HS-27A (cell line): ENCODE results near the gene SERPIND1.
A peak's percentile ranks its signal among the peaks of the same experiment; 100 is the strongest.

Source experiments
- DNase-seq: peaks from one replicate; pipeline ENCODE4 v3.0.0-alpha.2; 2012; ENCODE audit warnings: low read depth, missing footprints

Gene SERPIND1

DNA sequence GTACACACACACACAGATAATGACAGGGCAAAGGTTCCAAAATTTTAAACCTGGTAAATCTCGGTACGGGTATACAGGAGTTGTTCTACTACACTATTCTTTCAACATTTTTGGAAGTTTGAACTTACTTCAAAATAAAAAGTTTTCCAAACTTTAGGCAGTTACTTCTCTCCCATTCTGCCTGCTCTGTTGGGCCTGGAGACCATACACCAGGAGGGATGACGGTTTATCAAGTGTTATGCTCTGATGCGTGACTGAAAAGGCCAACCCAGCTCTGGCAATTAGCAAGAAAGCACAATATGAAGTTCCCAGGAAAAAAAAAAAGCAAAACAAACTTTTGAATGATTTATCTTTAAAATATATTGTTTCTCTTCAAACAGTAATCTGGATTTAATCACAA lies 969 bp downstream of the SERPIND1 start:
- no peak for DNase-seq

DNA sequence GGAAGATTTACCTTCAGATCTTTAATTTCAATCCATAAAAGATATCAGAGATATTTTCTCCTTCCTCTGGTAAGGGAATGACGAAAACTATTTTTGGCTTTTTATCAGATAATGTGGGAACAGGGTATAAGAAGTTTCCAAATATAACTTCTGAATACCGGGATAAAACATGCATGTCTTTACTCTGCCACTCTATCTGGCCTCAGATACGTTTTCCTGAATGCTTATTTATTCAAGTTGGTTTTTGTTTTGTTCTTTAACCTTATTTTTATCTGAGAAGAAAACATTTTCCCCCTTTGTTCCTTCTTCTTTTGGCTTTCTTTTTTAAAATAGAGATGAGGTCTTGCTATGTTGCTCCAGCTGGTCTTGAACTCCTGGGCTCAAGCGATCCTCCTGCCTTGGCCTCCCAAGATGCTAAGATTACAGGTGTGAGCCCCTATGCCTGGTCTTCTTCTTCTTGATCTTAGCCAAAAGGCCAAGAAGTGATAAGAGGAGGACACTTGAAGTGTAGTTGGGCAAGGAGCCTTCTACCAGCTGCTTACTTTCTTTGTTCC lies 1.5 kb downstream of the SERPIND1 start:
- no peak for DNase-seq

DNA sequence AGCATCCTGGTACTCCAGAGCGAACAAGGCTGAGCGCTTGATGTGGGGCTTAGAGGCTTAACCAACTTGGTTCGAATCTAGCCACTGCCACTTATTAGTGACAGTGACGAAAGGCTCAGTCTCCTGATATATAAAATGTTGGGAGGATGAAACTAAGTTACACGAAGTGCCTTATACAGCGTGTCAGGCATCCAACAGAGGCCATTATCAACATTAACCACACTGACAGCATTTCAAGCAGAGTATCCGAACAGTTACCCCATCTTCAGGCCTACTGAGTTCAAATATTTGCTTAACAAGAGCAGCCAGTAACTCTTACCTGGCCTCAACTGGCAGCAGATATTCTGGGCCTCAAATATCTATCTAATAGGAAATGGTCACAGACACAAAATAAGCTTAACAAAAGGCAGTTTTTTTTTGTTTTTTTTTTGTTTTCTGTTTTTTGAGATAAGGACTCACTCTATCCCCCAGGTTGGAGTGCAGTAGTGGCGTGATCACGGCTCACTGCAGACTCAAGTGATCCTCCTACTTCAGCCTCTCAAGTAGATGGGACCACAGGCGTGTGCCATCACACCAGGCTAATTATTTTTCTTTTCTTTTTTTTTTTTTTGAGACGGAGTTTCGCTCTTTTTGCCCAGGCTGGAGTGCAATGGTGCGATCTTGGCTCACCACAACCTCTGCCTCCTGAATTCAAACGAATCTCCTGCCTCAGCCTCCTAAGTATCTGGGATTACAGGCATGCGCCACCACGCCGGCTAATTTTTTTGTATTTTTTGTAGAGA lies 2.9 kb downstream of the SERPIND1 start:
- no peak for DNase-seq

DNA sequence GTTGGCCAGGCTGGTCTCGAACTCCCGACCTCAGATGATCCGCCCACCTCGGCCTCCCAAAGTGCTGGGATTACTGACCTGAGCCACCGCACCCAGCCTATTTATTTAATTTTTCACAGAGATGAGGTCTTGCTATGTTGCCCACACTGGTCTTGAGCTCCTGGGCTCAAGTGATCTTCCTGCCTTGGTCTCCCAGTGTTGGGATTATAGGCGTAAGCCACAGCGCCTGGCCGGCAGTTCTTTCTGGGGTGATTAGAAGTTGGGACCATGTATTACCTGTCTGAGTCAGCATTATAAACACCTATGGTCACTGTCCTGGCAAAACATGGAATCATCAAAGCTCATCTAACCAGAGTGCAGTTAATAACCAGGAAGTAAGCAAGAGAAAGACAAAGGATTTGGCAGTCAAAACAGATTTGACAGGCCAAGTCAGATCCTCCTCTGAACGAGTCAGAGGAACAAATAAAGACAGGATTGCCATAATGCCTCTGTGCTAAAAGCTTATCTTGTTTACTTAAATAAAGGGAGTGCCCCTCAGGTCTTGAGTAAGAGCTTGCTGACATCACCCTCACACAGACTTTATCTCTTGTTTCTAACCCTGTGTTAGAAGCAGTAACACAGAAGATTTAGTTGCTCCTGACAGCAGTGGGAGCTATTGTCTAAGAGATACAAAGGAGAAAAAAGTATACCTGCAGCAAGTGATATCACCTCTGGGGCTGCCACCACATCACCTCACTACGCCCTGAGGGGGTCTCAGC lies 3.7 kb downstream of the SERPIND1 start:
- DNase-seq, result no peak

DNA sequence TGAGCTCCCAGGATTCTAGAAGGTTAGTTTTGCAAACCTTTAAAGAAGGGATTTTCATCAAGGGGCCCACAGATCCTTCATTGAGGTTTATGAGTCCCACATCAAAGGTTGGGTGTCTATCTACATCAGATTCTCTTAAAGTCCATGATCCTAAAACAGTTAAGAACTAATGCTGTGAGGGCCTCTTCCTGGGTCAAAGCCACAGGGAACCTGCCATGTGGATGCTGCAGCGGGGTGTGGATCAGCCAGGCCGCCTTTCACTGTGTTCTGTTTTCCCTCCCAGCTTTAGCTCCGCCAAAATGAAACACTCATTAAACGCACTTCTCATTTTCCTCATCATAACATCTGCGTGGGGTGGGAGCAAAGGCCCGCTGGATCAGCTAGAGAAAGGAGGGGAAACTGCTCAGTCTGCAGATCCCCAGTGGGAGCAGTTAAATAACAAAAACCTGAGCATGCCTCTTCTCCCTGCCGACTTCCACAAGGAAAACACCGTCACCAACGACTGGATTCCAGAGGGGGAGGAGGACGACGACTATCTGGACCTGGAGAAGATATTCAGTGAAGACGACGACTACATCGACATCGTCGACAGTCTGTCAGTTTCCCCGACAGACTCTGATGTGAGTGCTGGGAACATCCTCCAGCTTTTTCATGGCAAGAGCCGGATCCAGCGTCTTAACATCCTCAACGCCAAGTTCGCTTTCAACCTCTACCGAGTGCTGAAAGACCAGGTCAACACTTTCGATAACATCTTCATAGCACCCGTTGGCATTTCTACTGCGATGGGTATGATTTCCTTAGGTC lies 5.3 kb downstream of the SERPIND1 start:
- no peak for DNase-seq

DNA sequence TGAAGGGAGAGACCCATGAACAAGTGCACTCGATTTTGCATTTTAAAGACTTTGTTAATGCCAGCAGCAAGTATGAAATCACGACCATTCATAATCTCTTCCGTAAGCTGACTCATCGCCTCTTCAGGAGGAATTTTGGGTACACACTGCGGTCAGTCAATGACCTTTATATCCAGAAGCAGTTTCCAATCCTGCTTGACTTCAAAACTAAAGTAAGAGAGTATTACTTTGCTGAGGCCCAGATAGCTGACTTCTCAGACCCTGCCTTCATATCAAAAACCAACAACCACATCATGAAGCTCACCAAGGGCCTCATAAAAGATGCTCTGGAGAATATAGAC lies 5.9 kb downstream of the SERPIND1 start:
- no peak for DNase-seq

DNA sequence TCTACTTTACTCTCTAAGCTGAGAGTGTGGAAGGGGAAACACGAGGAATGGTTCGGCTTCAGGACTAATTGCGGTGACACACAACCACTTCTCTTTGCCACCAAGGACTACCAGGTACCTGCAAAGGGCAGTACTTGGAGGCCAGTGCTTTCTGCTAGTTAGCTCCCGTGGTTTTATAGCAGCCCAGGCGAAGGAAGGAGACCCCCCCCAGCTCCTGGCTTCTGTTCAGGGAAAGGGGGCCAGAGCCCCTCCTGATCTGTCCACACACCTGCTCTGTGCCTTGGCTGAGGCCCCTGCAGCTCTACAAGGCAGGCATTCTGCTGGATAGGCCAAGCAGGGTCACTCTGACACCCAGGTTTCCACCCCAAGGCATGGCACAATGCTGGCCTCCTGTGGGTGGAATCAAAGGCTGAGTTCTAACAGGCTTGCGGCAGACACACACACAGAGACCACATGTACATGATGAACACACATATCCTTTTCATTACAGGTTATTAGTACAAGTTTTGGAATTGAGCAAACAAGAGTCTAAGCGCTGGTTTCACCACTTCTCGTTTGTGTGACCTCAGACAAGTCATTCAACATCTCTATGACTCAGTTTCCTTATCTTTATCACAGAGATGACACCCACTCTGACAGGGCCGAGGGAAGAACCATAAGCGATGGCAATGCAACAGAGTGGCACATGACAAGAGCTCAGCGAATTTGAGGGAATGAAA lies 7.5 kb downstream of the SERPIND1 start:
- no peak for DNase-seq

DNA sequence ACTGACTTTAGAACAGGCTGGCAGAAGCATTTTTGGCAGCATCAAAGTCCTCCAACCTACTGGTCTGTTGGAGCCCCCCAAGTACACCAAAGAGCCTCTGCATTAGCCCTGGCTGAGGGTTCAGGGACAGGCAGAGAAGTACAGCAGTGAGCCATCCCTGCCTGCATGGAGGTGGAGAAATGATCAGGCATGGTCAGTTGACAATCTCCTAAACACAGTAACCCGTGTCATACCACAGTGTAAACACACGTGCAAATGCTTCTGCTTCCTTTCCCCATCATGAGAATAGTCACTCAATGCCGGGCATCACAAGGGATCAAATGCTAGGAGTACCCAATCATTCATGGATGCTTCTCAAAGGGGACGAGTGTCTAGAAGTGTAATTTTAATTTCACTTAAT lies 8.2 kb downstream of the SERPIND1 start:
- DNase-seq, result no peak

DNA sequence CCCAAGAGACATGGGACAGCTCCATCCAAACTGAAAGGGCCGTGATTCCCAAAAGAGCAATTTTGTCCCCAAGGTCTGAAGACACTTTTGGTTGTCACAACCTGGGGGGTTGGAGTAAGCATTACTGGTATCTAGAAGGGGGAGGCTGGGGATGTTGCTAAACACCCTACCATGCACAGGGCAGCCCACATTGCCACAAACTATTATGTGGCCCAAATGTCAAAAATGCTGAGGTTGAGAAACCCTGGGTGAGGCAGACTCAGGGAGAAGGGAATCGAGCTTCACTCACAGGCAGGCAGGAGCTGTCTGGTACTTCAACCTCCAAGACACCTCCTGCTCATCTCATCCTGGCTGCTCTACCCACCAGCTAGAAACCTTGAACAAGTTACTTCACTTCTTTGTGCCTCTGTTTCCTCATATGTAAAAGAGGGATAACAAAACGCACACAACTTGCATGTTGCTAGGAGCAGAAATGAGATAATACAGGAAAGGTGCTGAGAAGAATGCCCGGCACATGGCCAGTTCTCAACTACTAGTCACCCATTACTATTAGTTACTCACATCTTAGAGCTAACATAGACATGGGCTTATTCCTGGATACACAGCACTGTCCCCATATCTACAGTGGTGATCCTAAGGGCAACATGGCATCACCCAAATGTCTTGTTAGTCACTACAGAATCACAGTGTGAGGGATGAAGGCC lies 8.8 kb downstream of the SERPIND1 start:
- no peak for DNase-seq

DNA sequence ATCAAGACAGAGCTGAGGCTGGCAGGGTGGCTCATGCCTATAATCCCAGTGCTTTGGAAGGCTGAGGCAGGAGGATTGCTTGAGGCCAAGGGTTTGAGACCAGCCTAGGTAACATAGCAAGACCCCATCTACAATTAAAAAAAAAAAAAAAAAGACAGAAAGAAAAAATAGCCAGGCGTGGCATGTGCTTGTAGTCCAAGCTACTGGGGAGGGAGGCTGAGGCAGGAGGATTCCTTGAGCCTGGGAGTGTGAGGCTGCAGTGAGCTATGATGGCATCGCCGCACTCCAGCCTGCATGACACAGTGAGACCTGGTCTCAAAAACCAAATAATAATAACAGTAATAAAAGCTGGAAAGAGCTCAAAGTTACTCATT lies 9.4 kb downstream of the SERPIND1 start:
- no peak for DNase-seq

DNA sequence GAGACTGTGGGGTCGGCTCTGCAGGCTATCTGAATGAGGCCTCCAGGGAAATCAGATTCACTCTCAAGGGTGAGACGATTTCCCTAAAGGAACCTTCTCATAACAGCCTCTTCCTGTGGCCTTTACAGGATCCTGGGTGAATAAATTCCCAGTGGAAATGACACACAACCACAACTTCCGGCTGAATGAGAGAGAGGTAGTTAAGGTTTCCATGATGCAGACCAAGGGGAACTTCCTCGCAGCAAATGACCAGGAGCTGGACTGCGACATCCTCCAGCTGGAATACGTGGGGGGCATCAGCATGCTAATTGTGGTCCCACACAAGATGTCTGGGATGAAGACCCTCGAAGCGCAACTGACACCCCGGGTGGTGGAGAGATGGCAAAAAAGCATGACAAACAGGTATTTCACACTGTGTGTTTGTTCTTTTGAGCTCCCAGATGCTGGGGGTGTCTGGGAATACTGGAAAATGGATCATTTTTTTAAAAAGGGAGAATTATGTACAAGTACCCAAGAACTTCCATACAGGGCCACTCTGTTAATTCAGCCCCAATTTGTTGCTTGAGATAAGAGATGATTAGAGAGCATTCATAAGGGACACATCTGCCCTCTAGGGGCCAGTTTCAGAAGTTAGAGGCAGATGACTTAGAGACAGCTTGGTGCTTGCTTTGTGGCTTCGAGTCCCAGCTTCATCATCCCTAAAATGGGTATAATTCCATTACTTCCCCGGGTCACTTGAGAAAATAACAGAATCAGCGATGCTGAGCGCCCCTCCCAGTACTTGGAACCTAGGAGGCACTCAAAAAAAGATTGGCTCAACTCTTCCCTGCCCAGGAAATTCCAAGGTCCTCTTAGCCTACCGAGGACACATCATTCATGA lies 10.2 kb downstream of the SERPIND1 start:
- DNase-seq, result peak; percentile 9

DNA sequence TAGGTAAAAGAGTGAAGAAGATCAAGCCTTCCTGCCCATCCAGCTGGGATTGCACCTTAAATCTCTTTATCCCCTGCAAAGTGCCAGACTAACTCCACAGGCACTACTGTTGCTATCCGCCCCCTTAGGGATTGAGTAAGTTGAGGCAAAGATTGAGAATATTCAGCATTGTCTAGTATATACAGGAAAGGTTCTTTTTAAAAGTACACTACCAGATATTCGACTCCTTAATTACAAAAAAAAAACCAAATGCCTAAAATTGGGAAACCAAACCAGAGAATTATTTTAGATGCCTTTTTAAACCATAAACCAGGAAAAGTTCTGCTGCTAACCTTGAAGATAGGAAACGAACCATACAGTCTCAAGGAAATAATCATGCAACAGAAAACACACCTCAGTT lies 11.5 kb downstream of the SERPIND1 start:
- no peak for DNase-seq

DNA sequence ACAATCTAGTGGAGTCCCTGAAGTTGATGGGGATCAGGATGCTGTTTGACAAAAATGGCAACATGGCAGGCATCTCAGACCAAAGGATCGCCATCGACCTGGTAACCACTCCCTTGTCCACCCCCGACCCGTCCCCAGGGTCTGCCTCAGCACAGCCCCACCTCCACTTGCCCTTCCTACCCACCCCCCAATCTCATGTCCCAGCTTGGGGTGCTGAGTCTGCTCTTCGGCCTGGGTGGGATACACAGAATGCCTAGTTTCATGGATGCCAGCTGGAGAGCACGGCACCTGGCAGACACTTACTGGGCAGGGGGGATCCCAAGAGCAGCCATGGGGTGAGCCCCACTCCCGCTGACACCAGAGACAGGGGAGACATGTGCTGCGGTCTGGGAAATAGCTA lies 12.1 kb downstream of the SERPIND1 start:
- DNase-seq, result no peak

DNA sequence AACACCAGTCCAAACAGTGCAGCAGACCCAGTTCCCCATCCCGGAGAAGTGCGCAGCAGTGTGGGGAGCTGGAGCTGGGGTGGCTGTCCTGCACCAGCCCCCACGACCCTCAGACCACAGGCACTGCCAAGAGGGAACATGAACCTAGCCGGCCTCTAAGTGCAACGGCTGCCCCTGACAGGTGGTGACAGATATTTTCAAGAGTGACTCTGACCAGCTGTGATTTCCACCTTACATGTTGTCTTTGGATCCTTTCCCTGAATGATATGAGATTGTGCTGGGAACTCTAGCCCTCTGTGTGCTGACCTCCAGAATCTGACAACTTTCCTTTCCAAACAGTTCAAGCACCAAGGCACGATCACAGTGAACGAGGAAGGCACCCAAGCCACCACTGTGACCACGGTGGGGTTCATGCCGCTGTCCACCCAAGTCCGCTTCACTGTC lies 12.6 kb downstream of the SERPIND1 start:
- no peak for DNase-seq

DNA sequence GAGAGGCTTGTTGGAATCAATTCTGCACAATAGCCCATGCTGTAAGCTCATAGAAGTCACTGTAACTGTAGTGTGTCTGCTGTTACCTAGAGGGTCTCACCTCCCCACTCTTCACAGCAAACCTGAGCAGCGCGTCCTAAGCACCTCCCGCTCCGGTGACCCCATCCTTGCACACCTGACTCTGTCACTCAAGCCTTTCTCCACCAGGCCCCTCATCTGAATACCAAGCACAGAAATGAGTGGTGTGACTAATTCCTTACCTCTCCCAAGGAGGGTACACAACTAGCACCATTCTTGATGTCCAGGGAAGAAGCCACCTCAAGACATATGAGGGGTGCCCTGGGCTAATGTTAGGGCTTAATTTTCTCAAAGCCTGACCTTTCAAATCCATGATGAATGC lies 13.3 kb downstream of the SERPIND1 start:
- DNase-seq, result no peak

DNA sequence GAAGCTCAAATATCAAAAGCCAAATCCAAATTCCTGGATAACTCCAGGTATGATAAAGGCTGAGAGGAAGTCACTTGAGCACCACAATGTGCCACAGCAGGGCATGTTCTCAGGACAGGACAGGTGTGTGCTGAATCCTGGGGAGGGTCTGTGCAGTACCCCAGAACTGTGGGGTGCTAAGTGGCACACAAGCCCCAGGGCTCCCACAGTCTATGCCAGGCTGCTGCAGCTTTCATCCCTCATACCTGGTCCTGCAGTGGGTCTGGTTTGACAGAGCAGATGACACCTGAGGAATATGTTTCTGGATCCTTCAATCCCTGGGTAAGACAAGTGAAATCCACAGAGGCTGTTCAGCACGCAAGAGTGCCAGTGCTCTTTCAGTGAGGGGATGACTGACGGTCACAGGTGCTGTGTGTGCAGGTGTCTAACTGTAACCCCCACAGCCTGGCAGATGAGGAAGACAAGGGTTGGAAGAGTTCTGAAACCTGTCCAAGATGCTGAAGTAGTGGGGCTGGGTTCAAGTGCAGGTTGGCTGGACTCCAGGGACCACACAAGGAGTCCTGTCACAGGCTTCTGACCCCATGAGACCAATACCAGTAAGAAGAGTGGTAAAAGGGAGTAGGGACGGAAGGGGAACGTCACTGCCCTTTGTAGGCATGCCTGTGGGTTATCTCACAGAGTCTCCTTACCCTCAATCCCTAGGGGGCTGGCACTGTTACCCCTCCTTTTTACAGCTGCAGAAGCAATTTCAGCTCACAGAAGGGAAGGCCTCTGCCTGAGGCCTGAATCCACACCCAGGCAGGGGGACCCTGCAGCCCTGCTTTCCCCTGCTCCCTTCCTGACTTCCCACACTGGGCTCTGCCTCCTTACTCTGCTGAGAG lies 14.1 kb downstream of the SERPIND1 start:
- no peak for DNase-seq

DNA sequence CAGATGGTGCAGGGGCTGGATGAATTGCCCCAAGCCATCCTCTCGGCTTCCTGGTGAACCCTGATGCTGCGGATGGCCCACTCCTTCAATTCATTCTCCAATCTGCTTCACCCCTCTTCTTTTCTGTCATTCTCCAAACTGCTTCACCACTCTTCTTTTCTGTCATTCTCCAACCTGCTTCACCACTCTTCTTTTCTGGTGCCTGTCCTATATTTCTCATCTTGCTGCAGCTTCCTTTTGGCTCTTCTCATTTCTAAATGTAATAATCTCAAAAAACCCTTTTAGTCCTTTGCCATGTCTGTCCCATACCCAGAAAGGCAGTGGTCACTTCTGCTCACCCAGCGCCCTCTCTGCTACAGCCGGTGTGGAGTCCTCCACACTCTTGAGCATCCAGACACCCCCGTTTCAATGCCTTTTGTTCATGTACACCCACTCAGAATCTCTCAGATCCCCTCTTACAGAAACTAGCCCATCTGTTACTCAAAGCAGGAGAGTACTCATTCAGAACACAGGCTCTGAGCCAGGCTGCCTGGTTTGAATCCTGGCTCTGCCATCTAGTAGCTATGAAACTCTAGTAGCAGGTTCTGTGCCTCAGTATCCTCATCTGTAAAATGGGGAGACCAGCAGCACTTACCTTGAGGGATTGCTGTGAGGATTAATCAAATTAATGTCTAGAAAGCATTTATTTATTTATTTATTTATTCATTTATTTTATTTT lies 14.9 kb downstream of the SERPIND1 start:
- no peak for DNase-seq

DNA sequence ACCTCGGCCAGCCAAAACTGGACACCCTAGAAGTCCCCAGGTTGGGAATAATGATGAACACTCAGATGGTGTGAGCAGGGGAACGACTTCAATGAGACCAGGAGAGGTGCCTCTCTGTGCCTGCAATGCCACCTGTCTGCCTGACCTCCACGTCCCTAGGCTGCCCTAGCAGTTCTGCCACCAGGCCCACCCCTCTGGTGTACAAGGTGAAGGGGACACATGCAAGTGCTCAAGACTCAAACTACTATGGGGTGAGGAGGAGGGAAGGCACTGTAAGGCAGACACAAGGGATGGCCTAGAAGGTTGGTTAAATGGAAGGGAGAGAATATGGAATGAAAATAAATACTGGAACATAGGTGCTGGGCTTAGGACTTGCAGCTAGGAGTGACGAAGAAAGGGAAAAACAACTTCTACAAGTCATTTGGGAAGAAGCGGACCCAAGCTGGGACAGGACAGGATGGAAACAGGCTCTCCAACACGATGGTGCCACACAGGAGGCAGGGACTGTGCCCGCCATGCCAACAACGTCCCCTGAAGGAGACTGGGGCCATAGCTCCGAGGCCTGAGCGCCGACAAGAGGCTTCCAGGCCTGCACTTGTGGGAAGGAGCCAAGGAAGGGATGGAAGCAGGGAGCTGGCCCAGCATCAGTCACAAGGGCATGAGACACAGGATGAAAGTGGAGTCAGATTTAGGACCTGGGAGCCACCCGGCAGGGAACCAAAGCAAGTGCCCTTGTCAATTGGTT lies 18.5 kb downstream of the SERPIND1 start:
- DNase-seq, result no peak
